Ovary (tissue), 9 donors: Measurements from ENCODE around the gene TBC1D24. TPM values are rescaled to one million over a fixed set of nuclear protein-coding genes. Genes with fewer than 3 reads are reported as not detected.
A peak's percentile ranks its signal among the peaks of the same experiment; 100 is the strongest.

ENCODE experiments used
- DNase-seq, 5 donors: peaks; one replicate each; pipeline ENCODE4 v3.0.0-alpha.2; 2019 to 2020
- H3K27ac ChIP-seq, 2 donors: fragments of 200-600 bp; one replicate each; pipeline versions ENCODE4 v1.5.1 to v1.8.0; 2019 to 2022
- H3K27me3 ChIP-seq: fragments of 200-600 bp; one replicate; pipeline ENCODE4 v1.8.0; 2022
- H3K36me3 ChIP-seq: fragments of 200-600 bp; sonication (generic); one replicate; pipeline ENCODE4 v1.5.1; 2019
- H3K4me1 ChIP-seq: one replicate; pipeline ENCODE4 v1.8.1; 2013; ENCODE audit warnings: mild to moderate bottlenecking, moderate library complexity; ENCODE audit not compliant: insufficient read depth
- H3K4me3 ChIP-seq: fragments of 200-600 bp; sonication (generic); one replicate; pipeline ENCODE4 v1.5.1; 2017
- H3K9me3 ChIP-seq, 2 donors: fragments of 200-600 bp in 1 of 2; sonication (generic) in 1 of 2; one replicate each; pipeline versions ENCODE4 v1.5.1 to v1.8.1; 2013 to 2019; ENCODE audit warnings: mild to moderate bottlenecking in 1 of 2, moderate library complexity in 1 of 2
- CTCF ChIP-seq, 3 donors: fragments of 450-650 bp in 2 of 3; fragments of 200-600 bp in 1 of 3; IDR thresholded peaks; one replicate each; pipeline versions ENCODE4 v1.5.1 to v1.8.0; 2016 to 2022; ENCODE audit warnings: antibody characterized with exemption in 3 of 3, mild to moderate bottlenecking in 1 of 3
- EP300 ChIP-seq: sonication (generic); formaldehyde crosslinking; IDR thresholded peaks from one replicate; pipeline ENCODE4 v1.6.1; 2017; ENCODE audit warnings: antibody characterized with exemption
- POLR2A ChIP-seq: fragments of 450-650 bp; IDR thresholded peaks from one replicate; pipeline ENCODE4 v1.6.1; 2017; ENCODE audit warnings: antibody characterized with exemption, mild to moderate bottlenecking, moderate library complexity
- WGBS, 3 donors: extraction: QIAGEN DNeasy Blood & Tissue Kit in 1 of 3; methylation state at CpG; one replicate each; pipeline versions ENCODE4 v1.1.5 to v1.1.7; 2013 to 2017; 5-methylcytosine and 5-hydroxymethylcytosine counted together
- intact Hi-C, 4 donors: fragments of 100-400 bp; cut with DNase I; formaldehyde crosslinking; loops; one replicate each; pipeline versions ENCODE4 v1.11.0 to v1.15.1; 2022 to 2023
- polyA plus RNA-seq, 2 donors: library from polyadenylated mRNA; stranded (reverse); fragments of 200-250 nt in 1 of 2; fragments of 350-450 nt in 1 of 2; fragmentation: Illumina TruSeq in 1 of 2; extraction: RNeasy Lipid Tissue Mini Kit (QIAGEN cat#74804) in 1 of 2; gene quantifications; one replicate each; pipeline ENCODE4 v1.2.3, GENCODE V29; 2013 to 2014
- total RNA-seq, 7 donors: library from RNA; depleted of rRNA in 2 of 7; stranded (reverse); fragments of >200 nt in 2 of 7; fragmentation: NEBNext Ultra II Directional in 3 of 7; extraction: Animal tissue kit (Norgen Biotek cat#: 25700) in 3 of 7; gene quantifications; one replicate each; pipeline versions ENCODE4 v1.1.0 to v1.2.4, GENCODE V29; 2016 to 2023
- donor health status: DM: no; HTN: no; CAD: no; lungs with moderate emphysema.
- donor health status: DM: no; HTN: no; CAD: no.
- donor health status: Bipolar disorder and iron deficiency.
- donor health status: DM: yes; HTN: yes; CAD: no.
- donor health status: DM: no; HTN: no; CAD: no.
- donor health status: DM: yes; HTN: yes; CAD: no.

The TBC1D24 gene
- total and polyA plus RNA-seq, 9 donors = 1.9 to 8.1 (median 6.0) TPM

GRCh38 chr16:2528161-2529060, 53.5 kb downstream of the TBC1D24 start:
- no peaks in the 10 kb centered on the region for H3K27me3 ChIP-seq
- TF ChIP-seq EP300 (no peak), POLR2A (no peak), CTCF (IDR thresholded peaks at IDR 0.05) (no peak)
- H3K27ac ChIP-seq = no peak overlapping the region
- WGBS, 3 donors = 90 to 93% (median 90%) methylated on average over 23 to 36 of the region's 36 CpGs
- no peaks in the 10 kb centered on the region for H3K9me3 ChIP-seq
- peaks cover 2% of the 10 kb centered on the region for H3K4me1 ChIP-seq
- intact Hi-C loops = no loop called here
- H3K36me3 ChIP-seq = no peaks in the 10 kb centered on the region
- no peak overlapping the region for H3K4me3 ChIP-seq
- DNase-seq = peak in 1 of 5 donors; percentile 33

- WGBS, 3 donors = 70 to 89% (median 86%) methylated on average over 10 to 32 of the region's 32 CpGs
These were observed 54.4 kb downstream of the TBC1D24 start for GRCh38 chr16:2529061-2529931.

GRCh38 chr16:2529961-2530628, 55.2 kb downstream of the TBC1D24 start:
- H3K27ac ChIP-seq = no peak overlapping the region
- intact Hi-C loops = no loop called here
- 83 to 85% (median 84%) methylated on average over 15 of the region's 15 CpGs for WGBS, 3 donors

More at GRCh38 chr16:2529061-2529931, 54.4 kb downstream of the TBC1D24 start:
- Histone ChIP-seq H3K9me3 (no peaks in the 10 kb centered on the region), H3K4me3 (no peak overlapping the region), H3K27ac (no peak overlapping the region), H3K27me3 (no peaks in the 10 kb centered on the region), H3K36me3 (no peaks in the 10 kb centered on the region), H3K4me1 (peaks cover 2% of the 10 kb centered on the region)
- peak in 3 of 5 donors; percentile 31 to 53 (median 44) for DNase-seq
- TF ChIP-seq EP300 = no peak
- no peak for TF ChIP-seq POLR2A
- TF ChIP-seq CTCF (IDR thresholded peaks at IDR 0.05) = no peak
- intact Hi-C loops = no loop called here

More at GRCh38 chr16:2529961-2530628, 55.2 kb downstream of the TBC1D24 start:
- Histone ChIP-seq H3K9me3 (no peaks in the 10 kb centered on the region), H3K4me3 (no peak overlapping the region), H3K27me3 (no peaks in the 10 kb centered on the region), H3K4me1 (peaks cover 2% of the 10 kb centered on the region), H3K36me3 (no peaks in the 10 kb centered on the region)
- peak in 2 of 5 donors; percentile 54 to 57 for DNase-seq
- TF ChIP-seq CTCF (IDR thresholded peaks at IDR 0.05) (no peak), POLR2A (no peak), EP300 (no peak)
